Measurements from ENCODE around the gene ID1.
"Not testable (repeated sequence)": the region's sequence is repeated elsewhere in the genome, so short reads cannot be mapped to it uniquely, and the experiment has no call there.

ID1 gene

GRCh38 chr20:31569163-31570020 lies 35.7 kb upstream of the ID1 start:
- Mint-ChIP-seq H3K27ac (peak overlapping the region; percentile 20), H3K27me3 (ENCODE audit: low read depth) (no peaks in the 10 kb centered on the region), H3K4me1 (ENCODE audit: low read depth) (peaks cover 27% of the 10 kb centered on the region), H3K36me3 (ENCODE audit: low read depth) (peaks cover 13% of the 10 kb centered on the region), H3K9me3 (no peaks in the 10 kb centered on the region), H3K4me3 (no peak overlapping the region)

- Mint-ChIP-seq H3K27me3 (ENCODE audit: low read depth) (no peaks in the 10 kb centered on the region), H3K9me3 (no peaks in the 10 kb centered on the region), H3K4me3 (no peak overlapping the region), H3K27ac (no peak overlapping the region), H3K36me3 (ENCODE audit: low read depth) (peaks cover 11% of the 10 kb centered on the region), H3K4me1 (ENCODE audit: low read depth) (peaks cover 27% of the 10 kb centered on the region)
Measured at GRCh38 chr20:31570021-31570463, 35.0 kb upstream of the ID1 start.

GRCh38 chr20:31570735-31571617 lies 34.1 kb upstream of the ID1 start:
- peak overlapping the region; percentile 65 for H3K27ac Mint-ChIP-seq
- no peaks in the 10 kb centered on the region for H3K27me3 Mint-ChIP-seq (ENCODE audit: low read depth)
- peak overlapping the region; percentile 38 for H3K4me3 Mint-ChIP-seq
- H3K4me1 Mint-ChIP-seq (ENCODE audit: low read depth) = peaks cover 27% of the 10 kb centered on the region
- H3K36me3 Mint-ChIP-seq (ENCODE audit: low read depth) = peaks cover 8% of the 10 kb centered on the region
- no peaks in the 10 kb centered on the region for H3K9me3 Mint-ChIP-seq

- peaks cover 8% of the 10 kb centered on the region for H3K36me3 Mint-ChIP-seq (ENCODE audit: low read depth)
- H3K27me3 Mint-ChIP-seq (ENCODE audit: low read depth) = no peaks in the 10 kb centered on the region
- no peaks in the 10 kb centered on the region for H3K9me3 Mint-ChIP-seq
- H3K4me3 Mint-ChIP-seq = peak overlapping the region; percentile 85
- H3K4me1 Mint-ChIP-seq (ENCODE audit: low read depth) = peaks cover 27% of the 10 kb centered on the region
- H3K27ac Mint-ChIP-seq = peak overlapping the region; percentile 88
Measured at GRCh38 chr20:31572042-31572700, 32.9 kb upstream of the ID1 start.

- Mint-ChIP-seq H3K4me3 (peak overlapping the region; percentile 87), H3K27ac (peak overlapping the region; percentile 88), H3K4me1 (ENCODE audit: low read depth) (peaks cover 22% of the 10 kb centered on the region), H3K36me3 (ENCODE audit: low read depth) (peaks cover 3% of the 10 kb centered on the region), H3K27me3 (ENCODE audit: low read depth) (no peaks in the 10 kb centered on the region), H3K9me3 (no peaks in the 10 kb centered on the region)
Measured at GRCh38 chr20:31572701-31573554, 32.2 kb upstream of the ID1 start.

- H3K27me3 Mint-ChIP-seq (ENCODE audit: low read depth) = no peaks in the 10 kb centered on the region
- H3K4me3 Mint-ChIP-seq = peak overlapping the region; percentile 87
- peaks cover 22% of the 10 kb centered on the region for H3K4me1 Mint-ChIP-seq (ENCODE audit: low read depth)
- H3K9me3 Mint-ChIP-seq = no peaks in the 10 kb centered on the region
- peaks cover 3% of the 10 kb centered on the region for H3K36me3 Mint-ChIP-seq (ENCODE audit: low read depth)
- peak overlapping the region; percentile 84 for H3K27ac Mint-ChIP-seq
Measured at GRCh38 chr20:31573555-31574321, 31.4 kb upstream of the ID1 start.

- peaks cover 19% of the 10 kb centered on the region for H3K4me1 Mint-ChIP-seq (ENCODE audit: low read depth)
- H3K27ac Mint-ChIP-seq; H3K4me3 Mint-ChIP-seq; H3K27me3 Mint-ChIP-seq (ENCODE audit: low read depth); H3K36me3 Mint-ChIP-seq (ENCODE audit: low read depth); H3K9me3 Mint-ChIP-seq: not testable (repeated sequence)
Measured at GRCh38 chr20:31574986-31575385, 30.1 kb upstream of the ID1 start.

- no peaks in the 10 kb centered on the region for H3K9me3 Mint-ChIP-seq
- H3K27me3 Mint-ChIP-seq (ENCODE audit: low read depth) = no peaks in the 10 kb centered on the region
- H3K4me1 Mint-ChIP-seq (ENCODE audit: low read depth) = peaks cover 19% of the 10 kb centered on the region
- H3K4me3 Mint-ChIP-seq = no peak overlapping the region
- H3K27ac Mint-ChIP-seq = no peak overlapping the region
- H3K36me3 Mint-ChIP-seq (ENCODE audit: low read depth) = no peaks in the 10 kb centered on the region
Measured at GRCh38 chr20:31576751-31577150, 28.3 kb upstream of the ID1 start.

- Mint-ChIP-seq H3K9me3 (no peaks in the 10 kb centered on the region), H3K27me3 (ENCODE audit: low read depth) (no peaks in the 10 kb centered on the region), H3K4me1 (ENCODE audit: low read depth) (peaks cover 16% of the 10 kb centered on the region), H3K4me3 (no peak overlapping the region), H3K36me3 (ENCODE audit: low read depth) (no peaks in the 10 kb centered on the region), H3K27ac (no peak overlapping the region)
Measured at GRCh38 chr20:31577194-31577593, 27.9 kb upstream of the ID1 start.

- Mint-ChIP-seq H3K27ac (no peak overlapping the region), H3K36me3 (ENCODE audit: low read depth) (no peaks in the 10 kb centered on the region), H3K9me3 (no peaks in the 10 kb centered on the region), H3K4me3 (no peak overlapping the region), H3K27me3 (ENCODE audit: low read depth) (no peaks in the 10 kb centered on the region), H3K4me1 (ENCODE audit: low read depth) (peaks cover 7% of the 10 kb centered on the region)
Measured at GRCh38 chr20:31578448-31579138, 26.5 kb upstream of the ID1 start.

- H3K4me1 Mint-ChIP-seq (ENCODE audit: low read depth) = peaks cover under 1% of the 10 kb centered on the region
- H3K27ac Mint-ChIP-seq = no peak overlapping the region
- H3K36me3 Mint-ChIP-seq (ENCODE audit: low read depth) = no peaks in the 10 kb centered on the region
- no peaks in the 10 kb centered on the region for H3K27me3 Mint-ChIP-seq (ENCODE audit: low read depth)
- no peaks in the 10 kb centered on the region for H3K9me3 Mint-ChIP-seq
- no peak overlapping the region for H3K4me3 Mint-ChIP-seq
Measured at GRCh38 chr20:31579245-31579644, 25.8 kb upstream of the ID1 start.

- H3K27ac Mint-ChIP-seq; H3K27me3 Mint-ChIP-seq (ENCODE audit: low read depth); H3K4me1 Mint-ChIP-seq (ENCODE audit: low read depth); H3K4me3 Mint-ChIP-seq; H3K36me3 Mint-ChIP-seq (ENCODE audit: low read depth); H3K9me3 Mint-ChIP-seq: not testable (repeated sequence)
Measured at GRCh38 chr20:31579941-31580651, 25.0 kb upstream of the ID1 start.
